Measurements from ENCODE around the gene UNC5B. TPM values are rescaled to one million over a fixed set of nuclear protein-coding genes. Genes with fewer than 3 reads are reported as not detected.

The UNC5B gene
- total RNA-seq, 1 experiment from 2014 or later = 0.07 TPM

DNA sequence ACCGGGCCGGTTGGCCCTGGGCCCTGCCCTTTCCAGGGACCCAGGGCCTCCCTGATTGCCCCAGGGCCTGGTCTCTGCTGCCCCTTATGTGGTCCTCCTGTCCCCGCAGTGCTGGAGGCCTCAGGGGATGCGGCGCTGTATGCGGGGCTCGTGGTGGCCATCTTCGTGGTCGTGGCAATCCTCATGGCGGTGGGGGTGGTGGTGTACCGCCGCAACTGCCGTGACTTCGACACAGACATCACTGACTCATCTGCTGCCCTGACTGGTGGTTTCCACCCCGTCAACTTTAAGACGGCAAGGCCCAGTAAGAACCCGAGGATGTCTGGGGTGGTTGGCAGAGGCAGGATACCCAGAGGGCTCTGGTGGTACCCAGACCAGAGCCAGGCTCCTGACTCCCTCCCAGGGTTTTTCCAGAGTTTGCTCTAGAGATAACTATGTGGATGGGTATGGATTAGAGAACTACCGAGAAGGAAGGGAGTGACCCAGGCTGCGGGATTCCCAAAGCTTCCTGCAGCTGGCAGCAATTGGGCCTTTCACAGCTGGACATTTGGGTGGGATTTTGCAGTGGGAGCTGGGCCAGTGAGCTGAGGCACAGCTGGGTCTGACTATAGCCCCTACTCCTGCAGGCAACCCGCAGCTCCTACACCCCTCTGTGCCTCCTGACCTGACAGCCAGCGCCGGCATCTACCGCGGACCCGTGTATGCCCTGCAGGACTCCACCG is 78.6 kb downstream of the UNC5B start:
- Mint-ChIP-seq H3K4me3 (ENCODE audit: low read depth, unreplicated experiment) (no peak overlapping the region), H3K9me3 (ENCODE audit: low read depth, unreplicated experiment) (no peaks in the 10 kb centered on the region), H3K36me3 (ENCODE audit: insufficient read depth, unreplicated experiment) (peaks cover 4% of the 10 kb centered on the region), H3K27me3 (ENCODE audit: unreplicated experiment) (peaks cover 99% of the 10 kb centered on the region), H3K27ac (ENCODE audit: unreplicated experiment) (no peak overlapping the region), H3K4me1 (ENCODE audit: low read depth, unreplicated experiment) (peaks cover 6% of the 10 kb centered on the region)
- no TSS peak for BruUV-seq (replicated peaks)
- CTCF ChIA-PET = no interaction called here
- intact Hi-C loops (cut with micrococcal nuclease; ENCODE audit: unreplicated experiment) = no loop called here
- TF ChIP-seq, protein P1, sequence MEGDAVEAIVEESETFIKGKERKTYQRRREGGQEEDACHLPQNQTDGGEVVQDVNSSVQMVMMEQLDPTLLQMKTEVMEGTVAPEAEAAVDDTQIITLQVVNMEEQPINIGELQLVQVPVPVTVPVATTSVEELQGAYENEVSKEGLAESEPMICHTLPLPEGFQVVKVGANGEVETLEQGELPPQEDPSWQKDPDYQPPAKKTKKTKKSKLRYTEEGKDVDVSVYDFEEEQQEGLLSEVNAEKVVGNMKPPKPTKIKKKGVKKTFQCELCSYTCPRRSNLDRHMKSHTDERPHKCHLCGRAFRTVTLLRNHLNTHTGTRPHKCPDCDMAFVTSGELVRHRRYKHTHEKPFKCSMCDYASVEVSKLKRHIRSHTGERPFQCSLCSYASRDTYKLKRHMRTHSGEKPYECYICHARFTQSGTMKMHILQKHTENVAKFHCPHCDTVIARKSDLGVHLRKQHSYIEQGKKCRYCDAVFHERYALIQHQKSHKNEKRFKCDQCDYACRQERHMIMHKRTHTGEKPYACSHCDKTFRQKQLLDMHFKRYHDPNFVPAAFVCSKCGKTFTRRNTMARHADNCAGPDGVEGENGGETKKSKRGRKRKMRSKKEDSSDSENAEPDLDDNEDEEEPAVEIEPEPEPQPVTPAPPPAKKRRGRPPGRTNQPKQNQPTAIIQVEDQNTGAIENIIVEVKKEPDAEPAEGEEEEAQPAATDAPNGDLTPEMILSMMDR (IDR thresholded peaks at IDR 0.05; ENCODE audit: unreplicated experiment) = no peak
- no peak for DNase-seq

DNA sequence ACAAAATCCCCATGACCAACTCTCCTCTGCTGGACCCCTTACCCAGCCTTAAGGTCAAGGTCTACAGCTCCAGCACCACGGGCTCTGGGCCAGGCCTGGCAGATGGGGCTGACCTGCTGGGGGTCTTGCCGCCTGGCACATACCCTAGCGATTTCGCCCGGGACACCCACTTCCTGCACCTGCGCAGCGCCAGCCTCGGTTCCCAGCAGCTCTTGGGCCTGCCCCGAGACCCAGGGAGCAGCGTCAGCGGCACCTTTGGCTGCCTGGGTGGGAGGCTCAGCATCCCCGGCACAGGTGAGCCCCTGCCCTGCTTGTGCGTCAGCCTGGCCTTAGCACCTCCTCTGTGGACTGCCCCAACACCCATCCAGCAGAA is 79.1 kb downstream of the UNC5B start:
- Mint-ChIP-seq H3K27ac (ENCODE audit: unreplicated experiment) (no peak overlapping the region), H3K27me3 (ENCODE audit: unreplicated experiment) (peaks cover 99% of the 10 kb centered on the region), H3K36me3 (ENCODE audit: insufficient read depth, unreplicated experiment) (peaks cover 2% of the 10 kb centered on the region), H3K4me1 (ENCODE audit: low read depth, unreplicated experiment) (peaks cover 6% of the 10 kb centered on the region), H3K9me3 (ENCODE audit: low read depth, unreplicated experiment) (no peaks in the 10 kb centered on the region), H3K4me3 (ENCODE audit: low read depth, unreplicated experiment) (no peak overlapping the region)
- TF ChIP-seq, protein P1 (IDR thresholded peaks at IDR 0.05; ENCODE audit: unreplicated experiment) = no peak
- CTCF ChIA-PET = interaction anchor here (0.7 kb wide), 1 partner anchor 233 kb away, joined by 3 read pairs; no protein-coding TSS in a partner anchor
- DNase-seq = no peak
- intact Hi-C loops (cut with micrococcal nuclease; ENCODE audit: unreplicated experiment) = no loop called here
- no TSS peak for BruUV-seq (replicated peaks)

DNA sequence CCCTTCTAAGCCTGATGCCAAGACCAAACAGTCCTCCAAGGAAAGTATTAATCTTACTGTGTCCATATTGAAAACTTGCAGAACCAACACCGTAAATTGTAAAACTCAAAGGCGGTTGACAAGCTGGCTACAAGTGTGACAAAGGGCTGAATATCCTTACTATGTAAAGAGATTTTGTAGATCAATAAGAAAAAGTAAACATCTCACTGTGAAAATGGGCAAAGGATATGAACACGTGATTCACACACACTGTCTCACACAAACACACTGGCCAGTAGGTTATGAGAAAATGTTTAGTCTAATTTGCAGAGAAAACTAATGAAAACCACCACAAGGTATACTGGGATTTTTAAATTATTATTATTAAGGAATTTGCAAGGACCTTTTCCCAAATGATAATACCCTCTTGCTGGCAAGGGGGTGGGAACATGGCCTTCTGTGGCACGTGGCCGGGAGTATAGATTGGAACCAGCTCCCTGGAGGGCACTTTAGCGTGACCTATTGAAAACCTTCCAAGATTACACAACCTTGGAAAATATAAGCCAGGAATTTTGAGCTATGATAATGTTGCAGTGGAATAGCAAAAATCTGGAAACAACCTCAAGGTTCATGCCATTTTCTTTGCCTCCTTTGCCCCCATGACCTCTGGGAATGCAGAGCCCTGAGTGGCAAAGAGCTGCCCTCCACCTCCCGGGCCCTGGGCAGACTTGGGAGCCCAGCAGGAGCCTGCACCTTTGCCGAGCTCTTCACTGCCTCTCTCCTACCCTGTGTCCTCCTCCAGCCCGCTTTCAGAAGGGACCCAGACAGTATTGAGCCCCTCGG is 80.5 kb downstream of the UNC5B start:
- no TSS peak for BruUV-seq (replicated peaks)
- no peaks in the 10 kb centered on the region for H3K9me3 Mint-ChIP-seq (ENCODE audit: low read depth, unreplicated experiment)

DNA sequence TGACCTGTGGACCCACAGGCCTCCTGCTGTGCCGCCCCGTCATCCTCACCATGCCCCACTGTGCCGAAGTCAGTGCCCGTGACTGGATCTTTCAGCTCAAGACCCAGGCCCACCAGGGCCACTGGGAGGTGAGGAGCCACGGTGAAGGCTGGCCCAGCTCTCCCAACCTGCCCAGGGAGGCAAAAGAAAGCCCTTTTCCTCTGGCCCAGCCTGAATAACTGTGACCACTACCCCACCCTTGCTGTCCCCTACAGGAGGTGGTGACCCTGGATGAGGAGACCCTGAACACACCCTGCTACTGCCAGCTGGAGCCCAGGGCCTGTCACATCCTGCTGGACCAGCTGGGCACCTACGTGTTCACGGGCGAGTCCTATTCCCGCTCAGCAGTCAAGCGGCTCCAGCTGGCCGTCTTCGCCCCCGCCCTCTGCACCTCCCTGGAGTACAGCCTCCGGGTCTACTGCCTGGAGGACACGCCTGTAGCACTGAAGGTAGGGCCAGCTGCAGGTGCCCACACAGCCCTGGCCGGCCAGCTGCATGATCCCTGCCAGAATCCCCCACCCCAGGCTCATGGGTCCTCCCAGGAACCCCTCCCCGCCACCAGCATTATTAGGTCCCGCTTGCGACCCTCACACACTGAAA is 81.2 kb downstream of the UNC5B start:
- Mint-ChIP-seq H3K36me3 (ENCODE audit: insufficient read depth, unreplicated experiment) (no peaks in the 10 kb centered on the region), H3K27me3 (ENCODE audit: unreplicated experiment) (peaks cover 90% of the 10 kb centered on the region), H3K27ac (ENCODE audit: unreplicated experiment) (no peak overlapping the region), H3K9me3 (ENCODE audit: low read depth, unreplicated experiment) (no peaks in the 10 kb centered on the region), H3K4me1 (ENCODE audit: low read depth, unreplicated experiment) (peaks cover 6% of the 10 kb centered on the region), H3K4me3 (ENCODE audit: low read depth, unreplicated experiment) (no peak overlapping the region)
- TF ChIP-seq, protein P1 (IDR thresholded peaks at IDR 0.05; ENCODE audit: unreplicated experiment) = no peak
- CTCF ChIA-PET = no interaction called here
- intact Hi-C loops (cut with micrococcal nuclease; ENCODE audit: unreplicated experiment) = no loop called here
- no TSS peak for BruUV-seq (replicated peaks)
- no peak for DNase-seq

More for the DNA sequence above, 80.5 kb downstream of the UNC5B start:
- Mint-ChIP-seq H3K27me3 (ENCODE audit: unreplicated experiment) (peaks cover 90% of the 10 kb centered on the region), H3K4me3 (ENCODE audit: low read depth, unreplicated experiment) (no peak overlapping the region), H3K4me1 (ENCODE audit: low read depth, unreplicated experiment) (peaks cover 6% of the 10 kb centered on the region), H3K27ac (ENCODE audit: unreplicated experiment) (no peak overlapping the region), H3K36me3 (ENCODE audit: insufficient read depth, unreplicated experiment) (no peaks in the 10 kb centered on the region)
- intact Hi-C loops (cut with micrococcal nuclease; ENCODE audit: unreplicated experiment) = no loop called here
- DNase-seq = no peak
- TF ChIP-seq, protein P1 (IDR thresholded peaks at IDR 0.05; ENCODE audit: unreplicated experiment) = no peak
- CTCF ChIA-PET = interaction anchor here (0.5 to 0.6 kb wide), 2 partner anchors 121 to 384 kb away, joined by 3 to 4 read pairs; no protein-coding TSS in a partner anchor
